Measurements from ENCODE around the gene RNF166.
A peak's percentile ranks its signal among the peaks of the same experiment; 100 is the strongest.

RNF166 gene

GRCh38 chr16:88691129-88691813, 14.9 kb downstream of the RNF166 start:
- no peak for DNase-seq

DNA sequence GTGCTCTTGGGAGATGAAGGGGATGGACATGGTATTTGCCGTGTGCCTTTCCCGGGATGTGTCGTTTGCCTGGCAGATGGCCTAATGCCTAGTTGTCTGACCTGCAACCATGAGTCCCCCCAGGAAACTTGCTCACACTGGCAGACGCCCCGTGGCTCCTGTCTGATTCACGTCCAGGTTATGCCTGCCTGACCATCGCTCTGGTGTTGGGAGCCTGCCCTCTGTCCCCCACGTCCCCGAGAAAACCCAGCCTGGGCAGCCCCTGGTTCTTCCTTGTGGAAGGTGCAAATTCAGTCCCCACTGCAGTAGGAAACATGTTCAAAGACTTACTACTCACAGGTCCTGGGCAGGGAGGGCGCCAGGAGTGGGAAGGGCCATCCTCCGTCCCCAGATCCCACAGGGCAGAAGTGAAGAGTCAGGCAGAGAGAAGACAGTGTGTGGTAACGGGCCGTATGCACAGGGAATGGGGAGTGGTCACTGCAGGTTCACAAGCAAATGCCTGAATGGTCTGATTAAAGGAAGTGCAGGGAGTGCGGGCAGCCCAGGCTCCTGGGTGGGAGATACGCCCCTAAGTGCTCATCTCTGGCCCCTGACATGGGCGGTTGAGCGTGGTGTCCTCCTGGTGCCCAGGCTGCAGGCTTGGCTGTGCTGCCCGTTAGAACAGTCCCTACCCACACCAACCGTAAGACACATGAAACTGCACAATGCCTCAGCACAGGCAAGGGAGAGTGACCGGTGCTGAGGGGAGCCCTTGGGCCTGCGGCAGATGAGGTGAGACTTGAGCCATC, 15.7 kb downstream of the RNF166 start:
- no peak for DNase-seq

- DNase-seq = no peak
Observed at GRCh38 chr16:88688013-88688778, 18.0 kb downstream of the RNF166 start.

- no peak for DNase-seq
Observed at GRCh38 chr16:88687676-88688012, 18.6 kb downstream of the RNF166 start.

GRCh38 chr16:88687254-88687576, 19.0 kb downstream of the RNF166 start:
- DNase-seq = no peak

DNA sequence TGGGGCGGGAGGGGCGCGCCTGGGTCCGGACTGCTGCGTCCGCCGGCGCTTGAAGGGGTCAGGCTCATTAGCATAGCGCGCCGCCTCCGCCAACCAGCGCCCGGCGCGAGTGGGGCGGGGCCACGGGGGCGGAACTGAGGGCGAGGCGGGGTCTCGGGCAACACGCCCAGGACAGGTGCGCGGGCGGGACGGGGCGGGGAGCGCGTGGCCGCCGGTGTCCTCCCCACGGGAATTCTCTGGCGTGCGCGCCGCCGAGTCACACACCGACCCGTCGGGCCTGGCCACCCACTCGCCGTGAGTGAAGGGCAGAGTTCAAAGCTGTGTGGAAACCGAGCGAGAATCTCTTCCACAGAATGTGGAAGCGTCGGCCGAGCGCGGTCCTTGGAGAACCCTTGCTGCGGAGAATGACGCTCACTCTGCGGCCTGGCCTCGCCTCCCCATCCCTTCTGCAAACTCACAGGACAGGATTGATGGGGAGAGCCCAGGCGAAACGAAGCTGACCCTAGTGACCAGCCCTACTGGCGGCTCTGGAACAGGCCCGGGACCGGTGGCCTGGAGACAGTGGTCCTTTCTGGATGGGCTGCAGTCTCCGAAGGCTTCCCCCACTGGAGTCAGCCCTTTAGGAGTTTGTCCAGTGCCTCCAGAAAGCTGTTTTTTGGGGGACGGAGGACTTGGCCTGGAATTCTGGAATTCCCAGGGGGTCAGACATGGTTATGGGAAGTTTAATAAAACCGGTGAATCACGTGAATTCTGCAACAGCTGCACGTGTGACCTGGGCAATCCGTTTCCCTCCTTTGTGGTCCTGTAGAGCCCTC, 19.6 kb downstream of the RNF166 start, which contains the start of gene SNAI3:
TSS of gene SNAI3 (minus strand) at position 69 of the 815 bp plus-strand sequence. CDS start 101 bp downstream, outside the sequence.
- DNase-seq = peak; percentile 86

DNA sequence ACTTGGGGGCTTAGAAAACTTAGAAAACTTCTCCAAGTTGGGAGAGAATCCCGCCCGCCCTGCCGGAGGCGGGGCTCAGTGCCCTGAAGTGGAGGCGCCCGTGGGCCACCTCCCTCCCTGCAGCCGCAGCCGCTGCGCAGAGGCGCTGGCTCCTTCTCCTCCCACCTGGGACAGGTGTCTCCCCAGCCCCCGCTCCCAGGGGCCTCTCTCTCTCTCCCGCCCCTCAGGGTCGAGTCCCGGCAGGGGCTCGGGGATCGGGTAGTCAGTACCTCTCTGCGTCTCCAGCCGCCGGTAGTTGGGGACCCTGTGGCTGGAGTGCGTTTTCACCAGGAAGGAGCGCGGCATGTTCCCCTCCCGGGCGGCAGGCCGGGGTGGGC, 20.2 kb downstream of the RNF166 start:
- DNase-seq = no peak

DNA sequence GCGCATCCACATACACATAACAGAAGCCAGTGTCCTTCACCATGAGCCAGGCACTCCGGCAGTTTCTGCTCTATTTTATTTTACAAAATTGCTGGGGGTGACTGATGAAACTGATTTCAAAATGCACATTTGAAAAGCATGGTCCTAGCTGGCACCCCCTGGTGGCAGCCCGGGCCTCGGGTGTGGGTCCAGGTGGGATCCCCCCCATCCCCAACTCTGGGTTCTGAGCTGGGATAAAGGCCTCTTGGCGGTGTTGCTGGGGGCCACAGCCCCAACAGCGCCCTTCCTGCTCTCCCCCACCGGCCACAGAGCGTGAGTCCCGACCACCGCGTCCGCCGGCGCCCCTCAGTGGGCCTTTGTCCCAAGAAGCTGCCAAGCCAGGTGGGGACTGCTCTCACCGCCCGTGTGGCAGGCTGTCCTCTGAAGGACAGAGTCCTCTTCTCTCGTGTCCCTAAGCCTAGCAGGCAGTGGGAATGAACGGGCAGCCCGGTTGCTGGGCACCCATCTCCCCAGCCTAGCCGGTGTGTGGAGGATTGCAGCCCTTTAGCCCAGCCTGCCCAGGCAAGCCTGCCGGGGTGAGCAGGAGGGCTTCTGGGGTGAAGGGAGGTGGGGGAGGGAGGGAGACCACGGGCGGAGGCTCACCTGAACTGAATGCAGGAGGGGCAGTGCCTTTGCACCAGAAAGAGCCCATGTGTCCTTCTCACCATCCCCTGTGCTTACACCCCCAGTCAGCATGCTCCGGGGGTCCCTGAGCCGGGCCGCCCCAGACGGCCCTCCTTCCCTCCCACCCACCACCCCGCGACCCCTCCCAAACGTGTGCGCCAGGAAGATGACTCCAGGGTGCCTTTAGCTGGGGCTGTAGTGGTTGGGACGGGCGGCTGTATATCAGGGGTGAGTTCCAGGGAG, 20.8 kb downstream of the RNF166 start:
- DNase-seq = peak; percentile 53

DNA sequence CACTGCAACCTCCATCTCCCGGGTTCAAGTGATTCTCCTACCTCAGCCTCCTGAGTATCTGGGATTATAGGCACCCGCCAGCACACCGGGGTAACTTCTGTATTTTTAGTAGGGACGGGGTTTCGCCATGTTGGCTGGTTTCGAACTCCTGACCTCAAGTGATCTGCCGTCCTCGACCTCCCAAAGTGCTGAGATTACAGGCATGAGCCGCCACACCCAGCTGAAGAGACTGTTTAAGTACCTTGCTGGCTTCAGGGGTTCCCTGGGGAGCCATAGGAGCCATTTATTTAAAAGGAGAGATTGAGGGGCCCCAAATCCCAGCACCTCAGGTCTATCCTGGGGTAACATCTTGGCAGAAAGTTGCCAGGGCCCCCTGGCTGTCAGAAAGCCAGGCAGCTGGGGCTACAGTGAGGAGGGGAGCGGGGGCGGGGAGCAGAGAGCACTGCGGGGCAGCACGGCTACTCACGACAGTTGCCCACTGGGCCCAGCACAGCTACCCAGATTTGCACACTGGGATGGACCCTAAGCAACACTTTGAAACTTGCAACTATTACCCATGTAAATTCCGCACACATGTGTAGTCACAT, 21.5 kb downstream of the RNF166 start:
- DNase-seq = no peak

DNA sequence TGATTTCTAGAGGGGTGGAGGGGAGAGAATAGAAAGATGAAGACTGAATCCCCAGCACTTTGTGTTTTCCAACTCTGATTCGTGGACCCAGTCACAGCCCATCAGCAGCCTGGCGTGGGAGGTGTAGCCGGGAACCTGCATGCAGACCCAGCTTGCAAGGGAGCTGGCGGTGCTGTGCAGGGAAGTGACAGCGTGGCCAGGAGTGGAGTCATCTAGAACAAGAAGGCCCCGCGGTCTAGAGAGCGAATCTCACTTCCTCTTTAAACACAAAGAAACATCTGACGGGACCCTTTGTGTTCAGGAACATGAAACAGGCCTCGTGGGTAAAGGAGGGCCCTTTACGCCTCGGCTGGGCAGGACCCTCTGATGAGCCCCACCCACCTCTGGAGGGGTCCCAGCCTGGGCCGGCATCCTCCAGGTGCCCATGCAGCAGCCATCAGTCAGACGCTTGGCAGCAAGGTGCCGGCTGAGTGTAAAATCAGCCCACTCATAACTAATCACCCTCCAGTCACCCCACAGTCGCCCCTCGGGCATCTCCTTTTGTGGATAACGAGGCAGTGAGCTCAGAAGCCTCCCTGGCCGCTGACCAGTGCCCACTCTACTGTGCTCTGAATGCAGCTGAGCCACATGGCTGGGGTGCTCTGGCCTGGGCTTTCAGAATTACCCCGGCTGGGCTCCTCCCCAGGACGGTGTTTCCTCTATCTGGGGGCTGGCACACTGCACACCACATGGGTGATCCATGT, 24.3 kb downstream of the RNF166 start:
- DNase-seq = peak; percentile 79

DNA sequence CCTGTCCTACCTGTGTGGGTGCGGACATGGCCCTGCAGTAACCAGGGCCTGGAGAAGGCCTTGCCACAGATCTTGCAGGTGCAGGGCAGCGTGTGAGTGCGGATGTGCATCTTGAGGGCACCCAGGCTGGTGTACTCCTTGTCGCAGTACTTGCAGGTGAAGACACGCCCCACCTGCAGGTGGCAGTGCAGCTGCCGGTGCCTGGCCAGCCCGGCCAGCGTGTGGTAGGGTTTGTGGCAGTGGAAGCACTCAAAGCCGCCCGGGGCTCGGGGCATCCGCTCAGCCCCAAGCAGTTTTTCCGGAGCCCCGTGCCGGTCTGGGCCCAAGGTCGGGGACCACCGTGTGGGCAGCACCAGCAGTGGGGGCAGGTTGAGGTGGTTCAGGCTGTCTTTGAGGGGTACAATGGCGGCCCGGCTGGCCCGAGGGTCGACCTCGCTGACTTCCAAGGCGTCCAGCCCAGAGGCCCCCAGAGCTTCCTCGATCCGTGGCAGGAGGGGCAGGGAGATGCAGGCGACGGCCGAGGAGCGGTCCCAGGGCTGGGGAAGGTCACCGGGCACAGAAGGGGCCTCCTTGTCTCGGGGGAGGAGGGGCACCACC, 25.0 kb downstream of the RNF166 start:
- DNase-seq = peak; percentile 71

DNA sequence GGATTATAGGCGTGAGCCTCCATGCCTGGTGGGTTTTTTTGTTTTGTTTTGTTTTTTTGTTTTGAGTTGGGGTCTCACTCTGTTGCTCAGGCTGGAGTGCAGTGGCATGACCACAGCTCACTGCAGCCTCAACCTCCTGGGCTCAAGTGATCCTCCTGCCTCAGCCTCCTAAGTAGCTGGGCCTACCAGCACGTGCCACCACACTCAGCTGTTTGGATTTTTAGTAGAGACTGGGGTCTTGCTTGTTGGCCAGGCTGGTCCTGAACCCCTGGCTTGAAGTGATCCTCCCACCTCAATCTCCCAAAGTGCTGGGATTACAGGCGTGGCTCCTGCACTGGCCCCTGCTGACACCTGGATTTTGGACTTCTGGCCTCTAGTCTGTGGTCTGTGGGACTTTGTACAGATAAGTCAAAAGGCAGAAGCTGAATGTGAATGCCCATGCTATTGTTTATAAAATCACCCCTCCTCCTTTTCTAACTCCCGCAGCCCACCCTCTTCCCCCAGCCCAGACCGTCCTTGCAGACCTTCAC, 25.6 kb downstream of the RNF166 start:
- no peak for DNase-seq

- DNase-seq = no peak
Observed at GRCh38 chr16:88678224-88678979, 27.8 kb downstream of the RNF166 start.

DNA sequence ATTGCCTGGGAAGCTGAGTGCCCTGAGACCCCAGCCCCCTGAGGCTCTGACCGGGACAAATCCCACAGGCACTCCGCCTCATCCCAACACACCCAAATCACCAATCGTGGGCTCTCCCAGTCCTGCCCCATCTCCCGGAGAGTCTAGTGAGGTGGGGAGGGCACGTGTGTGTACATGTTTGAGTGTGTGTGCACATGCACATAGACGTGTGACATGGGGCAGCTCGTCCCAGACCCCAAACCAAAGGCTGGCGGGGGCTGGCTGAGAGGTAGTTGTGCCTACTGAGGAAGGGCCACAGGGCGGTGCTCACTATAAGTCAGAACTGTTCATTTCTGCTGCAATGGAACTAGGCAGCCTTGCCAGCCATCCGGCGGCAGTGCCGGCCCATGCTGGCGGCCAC, 28.5 kb downstream of the RNF166 start:
- no peak for DNase-seq

DNA sequence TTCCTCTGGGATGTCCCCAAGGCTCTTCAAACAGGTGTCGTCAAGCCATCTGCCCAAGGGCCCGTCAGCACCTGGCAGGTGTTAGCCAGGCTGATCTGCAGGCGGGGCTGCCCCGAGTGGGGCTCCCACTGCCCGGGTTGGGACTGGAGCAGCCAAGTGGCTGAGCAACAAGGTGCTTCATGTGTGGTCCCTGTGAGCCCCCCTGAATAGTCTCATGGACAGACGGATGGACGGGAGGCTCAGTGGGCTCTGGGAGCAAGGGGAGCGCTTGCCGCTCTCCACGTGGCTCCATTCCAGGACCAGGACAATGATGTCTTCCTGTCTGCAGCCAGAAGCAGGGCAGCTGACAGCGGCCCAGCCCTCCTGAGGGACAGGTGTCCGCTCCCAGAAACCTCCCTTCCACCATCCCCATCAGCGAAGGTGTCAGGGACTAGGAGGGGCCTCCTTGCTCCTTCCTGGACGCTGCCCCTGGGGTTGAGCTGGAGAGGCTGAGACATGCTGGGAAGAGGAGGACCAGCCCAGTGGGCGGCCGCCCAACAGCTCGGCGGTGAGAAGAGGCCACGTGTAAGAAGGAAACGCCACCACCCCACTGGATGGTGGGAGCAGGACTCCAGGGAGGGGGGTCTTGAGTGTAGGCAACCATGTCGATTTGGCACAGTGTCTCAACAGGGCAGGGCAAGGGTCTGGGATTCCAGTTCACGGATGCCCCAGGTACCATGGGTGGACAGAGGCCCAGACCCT, 29.5 kb downstream of the RNF166 start:
- no peak for DNase-seq

DNA sequence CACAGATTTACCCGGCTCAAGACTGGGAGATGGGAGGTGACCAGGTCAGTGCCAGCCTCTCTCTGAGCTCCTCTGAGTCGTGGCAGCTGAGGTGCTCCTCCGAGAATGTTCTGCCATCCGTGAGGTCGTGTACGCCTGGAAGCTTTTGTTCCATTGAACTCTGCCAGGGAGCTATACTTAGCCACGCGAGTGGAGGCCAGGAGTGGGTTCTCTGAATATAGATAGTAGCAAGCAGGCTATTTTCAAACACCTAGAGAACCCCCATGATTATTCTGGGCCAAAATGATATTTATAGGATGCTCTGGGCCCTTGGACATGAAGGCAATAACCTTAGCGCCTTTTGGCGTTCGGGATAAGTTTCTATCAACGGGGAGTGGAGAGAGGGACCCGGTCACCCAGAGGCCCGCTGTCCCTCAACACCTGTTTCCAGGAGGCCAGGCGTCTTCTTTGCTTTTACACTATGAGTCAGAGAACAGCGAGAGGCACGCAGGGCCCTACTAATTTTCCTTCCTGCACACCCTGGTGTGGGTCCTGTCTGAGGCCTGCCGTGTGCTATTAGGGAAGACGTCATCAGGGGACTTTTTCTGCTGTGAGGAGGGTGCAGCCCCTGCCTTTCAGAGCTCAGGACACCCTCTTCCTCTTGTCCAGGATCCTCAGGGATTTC, 32.4 kb downstream of the RNF166 start:
- DNase-seq = no peak

DNA sequence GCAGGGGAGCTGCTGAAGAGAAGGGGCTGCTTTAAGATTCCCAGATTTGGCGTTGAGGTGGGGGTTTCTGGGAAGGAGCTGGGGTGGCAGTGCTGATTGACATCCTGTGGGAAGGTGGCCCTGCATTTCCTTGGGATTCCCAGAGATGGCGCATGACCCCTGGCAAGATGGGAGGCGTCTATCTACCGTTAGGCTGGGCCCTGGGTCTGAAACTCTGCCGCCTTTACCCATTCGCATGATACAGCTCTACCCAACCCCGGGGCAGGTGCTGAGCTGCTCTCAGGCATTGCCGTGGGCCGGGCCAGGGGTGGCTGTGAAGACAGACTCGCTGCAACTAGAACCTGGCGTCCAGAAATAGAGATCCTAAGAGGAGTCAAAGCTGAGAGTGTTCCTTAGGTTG, 33.4 kb downstream of the RNF166 start:
- no peak for DNase-seq

DNA sequence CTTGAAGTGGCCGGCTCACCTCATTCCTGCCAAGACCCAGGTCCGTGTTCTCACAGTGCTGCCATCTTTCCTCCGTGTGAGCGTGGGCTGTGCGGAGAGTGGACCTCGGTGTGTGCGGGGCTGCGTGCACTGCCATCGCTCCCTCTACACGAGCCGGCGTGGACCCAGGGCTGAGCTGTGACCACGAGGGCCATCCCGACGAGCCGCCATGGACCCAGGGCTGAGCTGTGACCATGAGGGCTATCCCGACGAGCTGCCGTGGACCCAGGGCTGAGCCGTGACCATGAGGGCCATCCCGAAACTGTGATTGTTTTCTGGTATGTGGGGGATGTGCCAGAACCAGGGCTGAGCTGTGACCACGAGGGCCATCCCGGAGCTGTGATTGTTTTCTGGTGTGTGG, 34.4 kb downstream of the RNF166 start:
- no peak for DNase-seq

Data from activated CD4-positive, alpha-beta T cell treated with anti-CD3 and anti-CD28 coated beads, Interleukin-2, Interleukin-6, amounts not matched to agents 100 ng/mL and 50 ng/mL, durations not matched to agents 16 hours and 8 hours (primary cell).